ENCODE measurements around the gene LRRC72.

LRRC72 gene

DNA sequence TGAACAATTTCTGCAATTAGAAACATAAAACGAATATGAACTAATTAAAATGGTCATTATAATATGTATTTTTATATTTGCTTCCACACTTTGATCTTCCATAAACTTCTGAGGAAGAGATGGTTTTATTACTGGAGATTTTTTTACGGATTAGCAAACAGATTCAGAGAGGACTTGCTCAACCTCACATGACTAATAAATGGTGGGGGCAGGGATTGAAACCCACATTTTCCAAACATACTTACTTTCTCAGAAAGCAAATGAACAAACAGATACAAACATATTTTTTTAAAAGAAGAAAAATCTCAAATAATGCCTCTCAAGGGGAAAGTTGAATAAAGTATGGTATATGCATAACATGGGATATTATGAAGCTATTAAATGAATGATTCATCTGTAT lies 100.6 kb downstream of the LRRC72 start:
- in situ Hi-C loops (cut with HindIII; ENCODE audit: low pct_unique_long_range_greater_than_20kb, low sequenced_read_pairs), result no loop called here
- DNase-seq (ENCODE audit: low read depth in 1 of 2, low spot score in 1 of 2), result no peak

DNA sequence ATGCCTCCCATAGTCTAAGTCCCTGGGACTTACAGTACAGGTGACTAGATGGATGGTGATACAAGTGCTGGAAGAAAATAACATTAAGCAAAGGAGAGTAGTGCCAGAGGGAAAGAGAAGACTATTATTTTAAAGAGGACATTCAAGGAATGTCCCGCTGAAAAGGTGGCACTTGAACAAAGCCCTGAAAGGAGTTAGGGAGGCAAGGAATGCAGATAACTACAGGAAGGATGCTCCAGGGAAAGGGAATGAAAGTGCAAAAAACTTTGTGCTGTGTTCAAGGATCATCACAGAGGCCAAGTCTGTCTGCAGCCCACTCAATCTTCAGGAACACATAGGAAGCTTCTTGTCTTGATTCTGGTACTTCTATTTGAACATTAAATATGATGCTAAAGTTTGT lies 104.0 kb downstream of the LRRC72 start:
- no peak for TF ChIP-seq JUND (IDR thresholded peaks at IDR 0.05; ENCODE audit: low read depth)
- in situ Hi-C loops (cut with HindIII; ENCODE audit: low pct_unique_long_range_greater_than_20kb, low sequenced_read_pairs), result no loop called here
- no peak for DNase-seq (ENCODE audit: low read depth in 1 of 2, low spot score in 1 of 2)

More for the DNA sequence above, 100.6 kb downstream of the LRRC72 start:
- no peak for TF ChIP-seq JUND (IDR thresholded peaks at IDR 0.05; ENCODE audit: low read depth)

Data from T47D (cell line).